Brain microvascular endothelial cell (primary cell): ENCODE data around the gene MED27.

ENCODE experiments used
- DNase-seq: peaks from one replicate; pipeline ENCODE4 v3.0.0-alpha.2; 2020
- H3K27ac ChIP-seq: fragments of 250-450 bp; sonication (Bioruptor Pico); 2 replicates; pipeline ENCODE4 v1.5.1; 2020; ENCODE audit warnings: mild to moderate bottlenecking, moderate library complexity
- H3K27me3 ChIP-seq: fragments of 250-450 bp; sonication (Bioruptor Pico); replicated peaks from 2 replicates; pipeline ENCODE4 v1.5.1; 2020; ENCODE audit warnings: mild to moderate bottlenecking
- H3K36me3 ChIP-seq: fragments of 250-450 bp; sonication (Bioruptor Pico); replicated peaks from 2 replicates; pipeline ENCODE4 v1.5.1; 2020; ENCODE audit warnings: mild to moderate bottlenecking
- H3K4me3 ChIP-seq: 2 replicates; pipeline ENCODE4 v1.5.1; 2011; ENCODE audit warnings: low read depth, mild to moderate bottlenecking, control low read depth, low read length, moderate library complexity
- CTCF ChIP-seq: IDR thresholded peaks from 2 replicates; pipeline ENCODE4 v1.5.1; 2011; ENCODE audit warnings: low read depth, mild to moderate bottlenecking, moderate library complexity, low read length, control low read depth, inconsistent platforms; ENCODE audit errors: missing control alignments
- in situ Hi-C: cut with HindIII; loops from 2 replicates; pipeline ENCODE4 v1.10.0; 2017; ENCODE audit warnings: low sequenced_read_pairs, low pct_ligation_motif_present

Gene MED27

GRCh38 chr9:131810351-131811170, 269.1 kb downstream of the MED27 start:
- H3K27me3 ChIP-seq, result peaks cover 29% of the 10 kb centered on the region
- in situ Hi-C loops, result loop anchor here (25.0 kb wide), 1 partner anchor 452 kb away; no protein-coding TSS in a partner anchor
- DNase-seq, result no peak
- TF ChIP-seq CTCF, result peak; percentile 15
- H3K36me3 ChIP-seq, result no peaks in the 10 kb centered on the region
- no peak overlapping the region for H3K4me3 ChIP-seq
- no peak overlapping the region for H3K27ac ChIP-seq
